Kidney (tissue), 14 donors: ENCODE measurements around the gene GMPPA. TPM values are rescaled to one million over a fixed set of nuclear protein-coding genes. Genes with fewer than 3 reads are reported as not detected.
A peak's percentile ranks its signal among the peaks of the same experiment; 100 is the strongest.

Experiments used
- DNase-seq, 5 donors: peaks; one replicate each; pipeline ENCODE4 v3.0.0-alpha.2; 2013 to 2020
- FAIRE-seq: peaks from 2 replicates; lab custom pipeline; 2012; peaks lifted over from hg19 to GRCh38; lab: Jason Lieb, UNC
- H3K27ac ChIP-seq, 2 donors: one replicate each; pipeline ENCODE4 v1.7.0; 2013; ENCODE audit warnings: low read depth in 2 of 2, low read length in 2 of 2, inconsistent platforms in 1 of 2
- H3K27me3 ChIP-seq: one replicate; pipeline ENCODE4 v1.7.1; 2013; ENCODE audit warnings: low read length, inconsistent platforms; ENCODE audit not compliant: control insufficient read depth, insufficient read depth
- H3K36me3 ChIP-seq, 3 donors: one replicate each; pipeline versions ENCODE4 v1.7.0 to v1.7.1; 2013; ENCODE audit warnings: low read length in 3 of 3, control low read depth in 1 of 3, inconsistent platforms in 1 of 3; ENCODE audit not compliant: insufficient read depth in 3 of 3, control insufficient read depth in 2 of 3
- H3K4me1 ChIP-seq, 3 donors: one replicate each; pipeline versions ENCODE4 v1.7.0 to v1.7.1; 2013; ENCODE audit warnings: low read length in 3 of 3, inconsistent platforms in 1 of 3, low read depth in 1 of 3; ENCODE audit not compliant: control insufficient read depth in 2 of 3, insufficient read depth in 2 of 3
- H3K4me3 ChIP-seq, 3 donors: one replicate each; pipeline versions ENCODE4 v1.7.0 to v1.8.1; 2013; ENCODE audit warnings: low read length in 3 of 3, control low read depth in 1 of 3, inconsistent platforms in 1 of 3
- H3K9ac ChIP-seq, 3 donors: one replicate each; pipeline versions ENCODE4 v1.7.0 to v1.7.1; 2013; ENCODE audit warnings: low read length in 3 of 3, control low read depth in 1 of 3, inconsistent platforms in 1 of 3
- H3K9me3 ChIP-seq, 3 donors: one replicate each; pipeline versions ENCODE4 v1.7.0 to v1.7.1; 2013; ENCODE audit warnings: low read length in 3 of 3, control low read depth in 1 of 3, inconsistent platforms in 1 of 3; ENCODE audit not compliant: control insufficient read depth in 2 of 3, insufficient read depth in 1 of 3
- CTCF ChIP-seq: IDR thresholded peaks from 3 replicates; pipeline ENCODE4 v1.5.1; 2012; ENCODE audit warnings: mild to moderate bottlenecking, moderate library complexity, borderline replicate concordance; ENCODE audit not compliant: insufficient read depth; ENCODE audit errors: extremely low read depth
- intact Hi-C: fragments of 100-400 bp; cut with DNase I; formaldehyde crosslinking; loops from one replicate; pipeline ENCODE4 v1.11.1; 2022
- polyA plus RNA-seq: library from polyadenylated mRNA; stranded (reverse); fragments of 350-450 nt; fragmentation: Illumina TruSeq; extraction: RNeasy Lipid Tissue Mini Kit (QIAGEN cat#74804); gene quantifications from one replicate; pipeline ENCODE4 v1.2.3, GENCODE V29; 2014; ENCODE audit warnings: low read depth, low replicate concordance; ENCODE audit not compliant: insufficient read depth
- total RNA-seq: library from RNA; stranded (reverse); fragmentation: NEBNext Ultra II Directional; extraction: Animal tissue kit (Norgen Biotek cat#: 25700); gene quantifications from one replicate; pipeline ENCODE4 v1.2.1, GENCODE V29; 2021
- donor health status: control.
- donor health status: control.
- donor health status: control.
- donor health status: control.
- donor health status: control.
- donor health status: DM: yes; HTN: yes; CAD: no.
- donor health status: Normal renal cell carcinoma (clear cell type).

Gene GMPPA
- total and polyA plus RNA-seq, 2 donors from 2014 or later = 33.9 to 53.1 TPM

GRCh38 chr2:219452361-219453317 is 46.1 kb upstream of the GMPPA start:
- Histone ChIP-seq H3K9me3 (no peaks in the 10 kb centered on the region), H3K27me3 (no peaks in the 10 kb centered on the region), H3K27ac (no peak overlapping the region), H3K9ac (no peak overlapping the region), H3K4me3 (no peak overlapping the region), H3K4me1 (no peaks in the 10 kb centered on the region), H3K36me3 (no peaks in the 10 kb centered on the region)
- FAIRE-seq (no peak), DNase-seq (no peak)
- TF ChIP-seq CTCF = no peak
- intact Hi-C loops = no loop called here

GRCh38 chr2:219453671-219454590 is 44.8 kb upstream of the GMPPA start:
- no peaks in the 10 kb centered on the region for H3K27me3 ChIP-seq
- H3K4me3 ChIP-seq = no peak overlapping the region
- intact Hi-C loops = no loop called here
- no peak for TF ChIP-seq CTCF
- H3K4me1 ChIP-seq = no peaks in the 10 kb centered on the region
- no peak overlapping the region for H3K9ac ChIP-seq
- H3K27ac ChIP-seq = no peak overlapping the region
- H3K36me3 ChIP-seq = no peaks in the 10 kb centered on the region
- no peaks in the 10 kb centered on the region for H3K9me3 ChIP-seq
- FAIRE-seq (no peak), DNase-seq (peak in 2 of 5 donors; percentile 21 to 78)

GRCh38 chr2:219455581-219455980 is 43.1 kb upstream of the GMPPA start:
- FAIRE-seq = no peak
- H3K27me3 ChIP-seq = no peaks in the 10 kb centered on the region
- TF ChIP-seq CTCF = no peak
- H3K36me3 ChIP-seq = no peaks in the 10 kb centered on the region
- H3K27ac ChIP-seq = no peak overlapping the region
- no peak for DNase-seq
- no peaks in the 10 kb centered on the region for H3K9me3 ChIP-seq
- no peak overlapping the region for H3K4me3 ChIP-seq
- intact Hi-C loops = no loop called here
- H3K4me1 ChIP-seq = no peaks in the 10 kb centered on the region
- H3K9ac ChIP-seq = no peak overlapping the region
